ENCODE data around the gene CTSD.

GRCh38 chr11:1737080-1737757 lies 26.5 kb downstream of the CTSD start:
- TF ChIP-seq, protein P1, sequence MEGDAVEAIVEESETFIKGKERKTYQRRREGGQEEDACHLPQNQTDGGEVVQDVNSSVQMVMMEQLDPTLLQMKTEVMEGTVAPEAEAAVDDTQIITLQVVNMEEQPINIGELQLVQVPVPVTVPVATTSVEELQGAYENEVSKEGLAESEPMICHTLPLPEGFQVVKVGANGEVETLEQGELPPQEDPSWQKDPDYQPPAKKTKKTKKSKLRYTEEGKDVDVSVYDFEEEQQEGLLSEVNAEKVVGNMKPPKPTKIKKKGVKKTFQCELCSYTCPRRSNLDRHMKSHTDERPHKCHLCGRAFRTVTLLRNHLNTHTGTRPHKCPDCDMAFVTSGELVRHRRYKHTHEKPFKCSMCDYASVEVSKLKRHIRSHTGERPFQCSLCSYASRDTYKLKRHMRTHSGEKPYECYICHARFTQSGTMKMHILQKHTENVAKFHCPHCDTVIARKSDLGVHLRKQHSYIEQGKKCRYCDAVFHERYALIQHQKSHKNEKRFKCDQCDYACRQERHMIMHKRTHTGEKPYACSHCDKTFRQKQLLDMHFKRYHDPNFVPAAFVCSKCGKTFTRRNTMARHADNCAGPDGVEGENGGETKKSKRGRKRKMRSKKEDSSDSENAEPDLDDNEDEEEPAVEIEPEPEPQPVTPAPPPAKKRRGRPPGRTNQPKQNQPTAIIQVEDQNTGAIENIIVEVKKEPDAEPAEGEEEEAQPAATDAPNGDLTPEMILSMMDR (IDR thresholded peaks at IDR 0.05), result no peak
- TF ChIP-seq POLR2A (IDR thresholded peaks at IDR 0.05), result no peak
